ENCODE data around the gene MYO9B. TPM values are rescaled to one million over a fixed set of nuclear protein-coding genes. Genes with fewer than 3 reads are reported as not detected.

The MYO9B gene
- polyA plus RNA-seq, 3 donors: 5.9 to 366 (median 7.5) TPM

DNA sequence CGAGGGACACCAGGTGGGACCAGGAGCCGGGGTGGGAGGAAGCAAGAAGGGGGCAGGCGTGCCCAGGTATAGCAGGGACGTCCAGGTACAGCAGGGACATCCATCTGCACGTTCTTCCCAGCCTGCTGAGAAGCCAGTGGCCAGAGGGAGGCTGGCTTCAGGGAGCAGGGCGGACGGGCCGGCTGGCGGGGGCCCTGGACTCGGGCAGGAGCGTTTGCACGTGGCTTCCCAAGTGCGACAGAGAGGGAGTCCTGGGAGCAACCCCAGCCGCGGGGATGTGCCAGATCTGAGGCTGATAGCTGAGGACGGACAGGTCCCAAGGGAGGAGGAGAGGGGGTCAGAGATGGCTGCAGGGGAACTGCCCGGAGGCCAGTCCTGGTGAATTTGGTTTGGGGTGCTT lies 36.7 kb downstream of the MYO9B start:
- WGBS (ENCODE audit: insufficient coverage): 94% methylated on average over 17 of the region's 17 CpGs
- peaks cover 96% of the 10 kb centered on the region for H3K4me1 Mint-ChIP-seq

GRCh38 chr19:17112700-17113099 lies 37.1 kb downstream of the MYO9B start:
- Histone ChIP-seq H2AFZ (ENCODE audit: insufficient read depth, low read depth, low read length, poor library complexity, severe bottlenecking) (no peak overlapping the region), H3K9ac (ENCODE audit: insufficient read depth, low read length, poor library complexity, severe bottlenecking) (peak overlapping the region; percentile 62), H3K4me1 (ENCODE audit: control insufficient read depth in 1 of 2, insufficient read depth in 2 of 2, low read length in 2 of 2) (peaks cover 92 to 96% of the 10 kb centered on the region in 2 donors), H3K4me3 (replicated peaks in 1 of 3; ENCODE audit: low read depth in 2 of 3, low read length in 3 of 3) (peak overlapping the region in 1 of 3 experiments; percentile 55), H3K36me3 (replicated peaks in 1 of 2; ENCODE audit: control insufficient read depth in 1 of 2, insufficient read depth in 2 of 2, low read length in 2 of 2) (peaks cover 6 to 34% of the 10 kb centered on the region in 2 donors), H4K20me1 (ENCODE audit: insufficient read depth, low read length) (no peaks in the 10 kb centered on the region), H3K4me2 (replicated peaks; ENCODE audit: extremely low read depth, low read length, poor library complexity, severe bottlenecking) (peak overlapping the region; percentile 63), H3K27me3 (ENCODE audit: control insufficient read depth in 2 of 2, insufficient read depth in 2 of 2, low read length in 2 of 2) (no peaks in the 10 kb centered on the region), H3K79me2 (ENCODE audit: insufficient read depth, low read length) (peaks cover 93% of the 10 kb centered on the region), H3K9me3 (replicated peaks in 1 of 2; ENCODE audit: control insufficient read depth in 1 of 2, insufficient read depth in 1 of 2, low read length in 2 of 2) (peaks cover 0 to 4% of the 10 kb centered on the region in 2 donors), H3K27ac (ENCODE audit: low read depth in 1 of 2, low read length in 2 of 2) (peak overlapping the region; percentile 84 to 87)
- TF ChIP-seq CTCF (IDR thresholded peaks at IDR 0.05): no peak
- H3K4me1 Mint-ChIP-seq: peaks cover 94% of the 10 kb centered on the region
- intact Hi-C loops (cut with micrococcal nuclease): loop anchor here (5.0 kb wide), 2 partner anchors 35 to 60 kb away; partner anchors contain the start of genes HAUS8 (in 2 of the 2) and MYO9B (in 2 of the 2)
- H3K9me3 Mint-ChIP-seq: peaks cover 0 to 5% (median 0%) of the 10 kb centered on the region in 7 donors
- H3K27ac Mint-ChIP-seq: peak overlapping the region; percentile 94 to 99 (median 97)
- DNase-seq: peak; percentile 66 to 75 (median 74)
- peaks cover 68 to 76% of the 10 kb centered on the region in 2 donors for H3K36me3 Mint-ChIP-seq
- WGBS (ENCODE audit: insufficient coverage): 27% methylated on average over 7 of the region's 7 CpGs
- peaks cover 0 to 3% (median 2%) of the 10 kb centered on the region in 3 donors for H3K27me3 Mint-ChIP-seq (ENCODE audit: low read depth in 3 of 3)
- peak overlapping the region in 1 of 2 donors; percentile 82 for H3K4me3 Mint-ChIP-seq

More for the DNA sequence above, 36.7 kb downstream of the MYO9B start:
- no peak for TF ChIP-seq CTCF (IDR thresholded peaks at IDR 0.05)
- intact Hi-C loops (cut with micrococcal nuclease): loop anchor here (5.0 kb wide), 2 partner anchors 35 to 60 kb away; partner anchors contain the start of genes HAUS8 (in 2 of the 2) and MYO9B (in 2 of the 2)
- Histone ChIP-seq H3K9me3 (replicated peaks in 1 of 2; ENCODE audit: control insufficient read depth in 1 of 2, insufficient read depth in 1 of 2, low read length in 2 of 2) (peaks cover 0 to 4% of the 10 kb centered on the region in 2 donors), H2AFZ (ENCODE audit: insufficient read depth, low read depth, low read length, poor library complexity, severe bottlenecking) (no peak overlapping the region), H3K27me3 (ENCODE audit: control insufficient read depth in 2 of 2, insufficient read depth in 2 of 2, low read length in 2 of 2) (no peaks in the 10 kb centered on the region), H3K27ac (ENCODE audit: low read depth in 1 of 2, low read length in 2 of 2) (peak overlapping the region; percentile 84 to 87), H3K4me2 (replicated peaks; ENCODE audit: extremely low read depth, low read length, poor library complexity, severe bottlenecking) (peak overlapping the region; percentile 63), H3K79me2 (ENCODE audit: insufficient read depth, low read length) (peaks cover 93% of the 10 kb centered on the region), H3K4me3 (replicated peaks in 1 of 3; ENCODE audit: low read depth in 2 of 3, low read length in 3 of 3) (peak overlapping the region in 1 of 3 experiments; percentile 55), H3K9ac (ENCODE audit: insufficient read depth, low read length, poor library complexity, severe bottlenecking) (peak overlapping the region; percentile 62), H3K4me1 (ENCODE audit: control insufficient read depth in 1 of 2, insufficient read depth in 2 of 2, low read length in 2 of 2) (peaks cover 92 to 98% of the 10 kb centered on the region in 2 donors), H3K36me3 (replicated peaks in 1 of 2; ENCODE audit: control insufficient read depth in 1 of 2, insufficient read depth in 2 of 2, low read length in 2 of 2) (peaks cover 6 to 36% of the 10 kb centered on the region in 2 donors), H4K20me1 (ENCODE audit: insufficient read depth, low read length) (no peaks in the 10 kb centered on the region)
- H3K9me3 Mint-ChIP-seq: peaks cover 0 to 5% (median 0%) of the 10 kb centered on the region in 7 donors
- H3K27me3 Mint-ChIP-seq (ENCODE audit: low read depth in 3 of 3): peaks cover 0 to 3% (median 2%) of the 10 kb centered on the region in 3 donors
- H3K36me3 Mint-ChIP-seq: peaks cover 72 to 80% of the 10 kb centered on the region in 2 donors
- H3K4me3 Mint-ChIP-seq: no peak overlapping the region
- DNase-seq: no peak
- peak overlapping the region; percentile 94 to 99 (median 97) for H3K27ac Mint-ChIP-seq

Data from CD14-positive monocyte (primary cell).